ENCODE measurements around the gene BBS9.

DNA sequence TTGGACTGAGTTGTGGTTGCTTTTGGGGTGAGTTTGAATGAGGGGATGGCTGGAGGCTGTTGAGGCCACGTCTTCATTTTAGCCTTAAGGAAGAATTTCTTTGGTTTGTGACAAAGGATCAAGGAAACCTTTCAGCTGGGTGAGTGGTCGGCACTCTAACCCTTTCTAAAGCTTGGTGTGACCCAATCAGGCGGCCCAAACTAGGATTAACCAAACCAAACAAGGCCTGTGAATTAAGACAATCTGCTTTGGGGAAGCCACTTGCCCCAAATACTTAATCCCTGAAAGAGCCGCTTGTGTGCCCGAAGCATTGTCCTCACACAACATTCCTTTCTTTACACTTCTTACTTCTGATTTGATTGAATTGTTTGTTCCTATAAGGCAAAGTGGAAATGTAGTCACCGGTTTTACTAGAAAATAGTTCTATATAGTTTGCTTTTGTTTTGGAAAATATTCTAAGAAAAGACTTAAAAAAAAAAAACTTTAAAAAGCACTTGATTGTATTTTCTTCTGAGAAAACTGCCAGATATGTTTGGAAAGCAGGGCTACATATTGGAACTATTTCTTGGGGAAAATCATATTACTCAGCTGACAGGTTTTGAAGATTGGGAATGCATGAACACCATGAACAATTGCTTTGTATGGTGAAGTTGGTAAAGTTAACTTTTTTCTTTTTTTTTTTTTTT is 503.6 kb downstream of the BBS9 start:
- TF ChIP-seq, protein P1, sequence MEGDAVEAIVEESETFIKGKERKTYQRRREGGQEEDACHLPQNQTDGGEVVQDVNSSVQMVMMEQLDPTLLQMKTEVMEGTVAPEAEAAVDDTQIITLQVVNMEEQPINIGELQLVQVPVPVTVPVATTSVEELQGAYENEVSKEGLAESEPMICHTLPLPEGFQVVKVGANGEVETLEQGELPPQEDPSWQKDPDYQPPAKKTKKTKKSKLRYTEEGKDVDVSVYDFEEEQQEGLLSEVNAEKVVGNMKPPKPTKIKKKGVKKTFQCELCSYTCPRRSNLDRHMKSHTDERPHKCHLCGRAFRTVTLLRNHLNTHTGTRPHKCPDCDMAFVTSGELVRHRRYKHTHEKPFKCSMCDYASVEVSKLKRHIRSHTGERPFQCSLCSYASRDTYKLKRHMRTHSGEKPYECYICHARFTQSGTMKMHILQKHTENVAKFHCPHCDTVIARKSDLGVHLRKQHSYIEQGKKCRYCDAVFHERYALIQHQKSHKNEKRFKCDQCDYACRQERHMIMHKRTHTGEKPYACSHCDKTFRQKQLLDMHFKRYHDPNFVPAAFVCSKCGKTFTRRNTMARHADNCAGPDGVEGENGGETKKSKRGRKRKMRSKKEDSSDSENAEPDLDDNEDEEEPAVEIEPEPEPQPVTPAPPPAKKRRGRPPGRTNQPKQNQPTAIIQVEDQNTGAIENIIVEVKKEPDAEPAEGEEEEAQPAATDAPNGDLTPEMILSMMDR (conservative IDR thresholded peaks at IDR 0.05) = no peak
- no peak for TF ChIP-seq ZFX (IDR thresholded peaks at IDR 0.05)

All from C4-2B (cell line).